Stimulated activated effector memory CD8-positive, alpha-beta T cell treated with anti-CD3 and anti-CD28 coated beads, Interleukin-12 subunit alpha, Interleukin-12 subunit beta, amount 100 ng/mL, for 72 hours (primary cell): ENCODE results near the gene PLSCR2.

ENCODE experiments used
- ATAC-seq: fragments of 150-1000 bp; cut with Tn5 transposase; 2 replicates; pipeline ENCODE4 v1.10.0; 2021
- DNase-seq, 2 donors: peaks; one replicate each; pipeline ENCODE4 v3.0.0; 2021 to 2022; ENCODE audit warnings: low spot score in 2 of 2
- H3K27ac Mint-ChIP-seq: one replicate; pipeline ENCODE4 v1.8.0; 2022; ENCODE audit warnings: mild to moderate bottlenecking, mixed read lengths
- H3K36me3 Mint-ChIP-seq: one replicate; pipeline ENCODE4 v1.8.0; 2022; ENCODE audit warnings: mild to moderate bottlenecking, mixed read lengths
- H3K4me1 Mint-ChIP-seq: one replicate; pipeline ENCODE4 v1.8.0; 2022; ENCODE audit warnings: mixed read lengths
- H3K4me3 Mint-ChIP-seq: one replicate; pipeline ENCODE4 v1.8.0; 2022; ENCODE audit warnings: mild to moderate bottlenecking, mixed read lengths
- H3K9me3 Mint-ChIP-seq: one replicate; pipeline ENCODE4 v1.8.0; 2022; ENCODE audit warnings: mixed read lengths

PLSCR2 gene

GRCh38 chr3:146404436-146404835 is 64.9 kb downstream of the PLSCR2 start:
- no peak for DNase-seq

GRCh38 chr3:146403792-146404191 is 65.6 kb downstream of the PLSCR2 start:
- Mint-ChIP-seq H3K27ac (no peak overlapping the region), H3K4me1 (no peaks in the 10 kb centered on the region)

More at GRCh38 chr3:146404436-146404835, 64.9 kb downstream of the PLSCR2 start:
- Mint-ChIP-seq H3K36me3 (no peaks in the 10 kb centered on the region), H3K4me3 (no peak overlapping the region), H3K27ac (no peak overlapping the region), H3K9me3 (no peaks in the 10 kb centered on the region), H3K4me1 (no peaks in the 10 kb centered on the region)
- no peak for ATAC-seq

GRCh38 chr3:146396792-146397191 is 72.6 kb downstream of the PLSCR2 start:
- ATAC-seq: no peak
- no peak for DNase-seq
- Mint-ChIP-seq H3K4me1 (no peaks in the 10 kb centered on the region), H3K27ac (no peak overlapping the region), H3K9me3 (no peaks in the 10 kb centered on the region), H3K4me3 (no peak overlapping the region), H3K36me3 (no peaks in the 10 kb centered on the region)

More at GRCh38 chr3:146403792-146404191, 65.6 kb downstream of the PLSCR2 start:
- no peaks in the 10 kb centered on the region for H3K9me3 Mint-ChIP-seq
- no peak overlapping the region for H3K4me3 Mint-ChIP-seq
- DNase-seq: no peak
- no peak for ATAC-seq
- H3K36me3 Mint-ChIP-seq: no peaks in the 10 kb centered on the region

- Mint-ChIP-seq H3K27ac (no peak overlapping the region), H3K4me1 (no peaks in the 10 kb centered on the region), H3K4me3 (no peak overlapping the region), H3K36me3 (no peaks in the 10 kb centered on the region), H3K9me3 (no peaks in the 10 kb centered on the region)
- DNase-seq (no peak), ATAC-seq (no peak)
Measured at GRCh38 chr3:146395164-146395563, 74.2 kb downstream of the PLSCR2 start.

- Mint-ChIP-seq H3K27ac (no peak overlapping the region), H3K4me3 (no peak overlapping the region)
- DNase-seq: no peak
Measured at GRCh38 chr3:146390957-146391356, 78.4 kb downstream of the PLSCR2 start.

GRCh38 chr3:146390006-146390772 is 79.2 kb downstream of the PLSCR2 start:
- no peaks in the 10 kb centered on the region for H3K4me1 Mint-ChIP-seq
- no peak overlapping the region for H3K27ac Mint-ChIP-seq
- no peak for ATAC-seq
- H3K4me3 Mint-ChIP-seq: no peak overlapping the region
- DNase-seq: no peak
- H3K36me3 Mint-ChIP-seq: no peaks in the 10 kb centered on the region
- H3K9me3 Mint-ChIP-seq: peaks cover 3% of the 10 kb centered on the region

More at GRCh38 chr3:146390957-146391356, 78.4 kb downstream of the PLSCR2 start:
- Mint-ChIP-seq H3K36me3 (no peaks in the 10 kb centered on the region), H3K9me3 (peaks cover 3% of the 10 kb centered on the region), H3K4me1 (no peaks in the 10 kb centered on the region)
- ATAC-seq: no peak

GRCh38 chr3:146387566-146387965 is 81.8 kb downstream of the PLSCR2 start:
- H3K27ac Mint-ChIP-seq: no peak overlapping the region
- no peak for ATAC-seq
- peaks cover 3% of the 10 kb centered on the region for H3K9me3 Mint-ChIP-seq
- no peak for DNase-seq
- no peaks in the 10 kb centered on the region for H3K36me3 Mint-ChIP-seq
- no peak overlapping the region for H3K4me3 Mint-ChIP-seq
- no peaks in the 10 kb centered on the region for H3K4me1 Mint-ChIP-seq

GRCh38 chr3:146386936-146387335 is 82.4 kb downstream of the PLSCR2 start:
- Mint-ChIP-seq H3K36me3 (no peaks in the 10 kb centered on the region), H3K27ac (no peak overlapping the region), H3K9me3 (peaks cover 3% of the 10 kb centered on the region), H3K4me3 (no peak overlapping the region), H3K4me1 (no peaks in the 10 kb centered on the region)
- no peak for ATAC-seq
- no peak for DNase-seq

GRCh38 chr3:146384786-146385185 is 84.6 kb downstream of the PLSCR2 start:
- H3K27ac Mint-ChIP-seq: no peak overlapping the region
- H3K4me3 Mint-ChIP-seq: no peak overlapping the region
- H3K9me3 Mint-ChIP-seq: peaks cover 3% of the 10 kb centered on the region
- ATAC-seq: no peak
- no peak for DNase-seq
- H3K4me1 Mint-ChIP-seq: no peaks in the 10 kb centered on the region
- no peaks in the 10 kb centered on the region for H3K36me3 Mint-ChIP-seq
